ENCODE measurements around the gene R3HDM1. TPM values are rescaled to one million over a fixed set of nuclear protein-coding genes. Genes with fewer than 3 reads are reported as not detected.
A peak's percentile ranks its signal among the peaks of the same experiment; 100 is the strongest.
"Not testable (repeated sequence)": the region's sequence is repeated elsewhere in the genome, so short reads cannot be mapped to it uniquely, and the experiment has no call there.

Gene R3HDM1
- total RNA-seq, 2 experiments from 2014 or later: 66.5 to 75.8 TPM

GRCh38 chr2:135708159-135708558, 176.9 kb downstream of the R3HDM1 start:
- no peak for ATAC-seq
- CTCF ChIA-PET: interaction anchor here (0.6 to 5.6 kb wide), 4 partner anchors 18 to 703 kb away, joined by 3 to 79 read pairs (median 12); no protein-coding TSS in a partner anchor

GRCh38 chr2:135709992-135710391, 178.7 kb downstream of the R3HDM1 start:
- no peaks in the 10 kb centered on the region for H3K9me3 Mint-ChIP-seq
- no peak overlapping the region for H3K4me3 Mint-ChIP-seq
- H3K27ac Mint-ChIP-seq: no peak overlapping the region
- peaks cover 2% of the 10 kb centered on the region for H3K4me1 Mint-ChIP-seq (ENCODE audit: low read depth)
- peak; percentile 97 for TF ChIP-seq CTCF (IDR thresholded peaks at IDR 0.05)
- intact Hi-C loops (cut with micrococcal nuclease): loop anchor here (2.0 to 5.0 kb wide), 3 partner anchors 51 to 708 kb away; no protein-coding TSS in a partner anchor
- ATAC-seq: peak; percentile 89
- H3K27me3 Mint-ChIP-seq: no peaks in the 10 kb centered on the region
- H3K36me3 Mint-ChIP-seq (ENCODE audit: low read depth): peaks cover 9% of the 10 kb centered on the region
- ChIA-PET POLR2A (interaction anchor here (0.6 to 1.8 kb wide), 2 partner anchors 179 to 1249 kb away, joined by 3 to 6 read pairs; partner anchors contain the start of genes R3HDM1 and ZRANB3), CTCF (interaction anchor here (0.6 to 5.6 kb wide), 57 partner anchors 8 to 722 kb away, joined by 3 to 79 read pairs (median 4); no protein-coding TSS in a partner anchor)
- DNase-seq: peak; percentile 83

More at GRCh38 chr2:135708159-135708558, 176.9 kb downstream of the R3HDM1 start:
- TF ChIP-seq CTCF (IDR thresholded peaks at IDR 0.05): no peak
- POLR2A ChIA-PET: no interaction called here
- H3K27ac Mint-ChIP-seq: no peak overlapping the region
- intact Hi-C loops (cut with micrococcal nuclease): loop anchor here (5.0 kb wide), 1 partner anchor 706 kb away; no protein-coding TSS in a partner anchor
- peaks cover 9% of the 10 kb centered on the region for H3K36me3 Mint-ChIP-seq (ENCODE audit: low read depth)
- no peaks in the 10 kb centered on the region for H3K9me3 Mint-ChIP-seq
- peaks cover 2% of the 10 kb centered on the region for H3K4me1 Mint-ChIP-seq (ENCODE audit: low read depth)
- no peak overlapping the region for H3K4me3 Mint-ChIP-seq
- H3K27me3 Mint-ChIP-seq: no peaks in the 10 kb centered on the region
- no peak for DNase-seq

GRCh38 chr2:135715086-135715485, 183.8 kb downstream of the R3HDM1 start:
- H3K9me3 Mint-ChIP-seq; ATAC-seq; H3K4me3 Mint-ChIP-seq; H3K27ac Mint-ChIP-seq; intact Hi-C loops (cut with micrococcal nuclease); H3K4me1 Mint-ChIP-seq (ENCODE audit: low read depth); CTCF ChIA-PET; DNase-seq; H3K36me3 Mint-ChIP-seq (ENCODE audit: low read depth); H3K27me3 Mint-ChIP-seq; POLR2A ChIA-PET: not testable (repeated sequence)

- peaks cover 14% of the 10 kb centered on the region for H3K36me3 Mint-ChIP-seq (ENCODE audit: low read depth)
- H3K4me1 Mint-ChIP-seq (ENCODE audit: low read depth): peaks cover 13% of the 10 kb centered on the region
- POLR2A ChIA-PET: no interaction called here
- ATAC-seq: no peak
- H3K27me3 Mint-ChIP-seq: no peaks in the 10 kb centered on the region
- intact Hi-C loops (cut with micrococcal nuclease): no loop called here
- DNase-seq: no peak
- no peak for TF ChIP-seq CTCF (IDR thresholded peaks at IDR 0.05)
- no peaks in the 10 kb centered on the region for H3K9me3 Mint-ChIP-seq
- H3K27ac Mint-ChIP-seq: no peak overlapping the region
- CTCF ChIA-PET: interaction anchor here (1.2 to 1.8 kb wide), 3 partner anchors 13 to 143 kb away, joined by 3 to 13 read pairs (median 9); partner anchors contain the start of gene UBXN4
- no peak overlapping the region for H3K4me3 Mint-ChIP-seq
Observed at GRCh38 chr2:135728064-135728743, 196.9 kb downstream of the R3HDM1 start.

- Mint-ChIP-seq H3K27me3 (no peaks in the 10 kb centered on the region), H3K36me3 (ENCODE audit: low read depth) (no peaks in the 10 kb centered on the region), H3K4me3 (no peak overlapping the region), H3K4me1 (ENCODE audit: low read depth) (peaks cover 20% of the 10 kb centered on the region), H3K27ac (peak overlapping the region; percentile 50), H3K9me3 (no peaks in the 10 kb centered on the region)
- POLR2A ChIA-PET: no interaction called here
- TF ChIP-seq CTCF (IDR thresholded peaks at IDR 0.05): no peak
- peak; percentile 14 for DNase-seq
- ATAC-seq: peak; percentile 77
- CTCF ChIA-PET: interaction anchor here (1.0 kb wide), 1 partner anchor 23 kb away, joined by 3 read pairs; no protein-coding TSS in a partner anchor
- intact Hi-C loops (cut with micrococcal nuclease): no loop called here
Observed at GRCh38 chr2:135732561-135732960, 201.3 kb downstream of the R3HDM1 start.

All from activated CD8-positive, alpha-beta T cell treated with anti-CD3 and anti-CD28 coated beads for 36 hours (primary cell).